GM23338 (cell line): Measurements from ENCODE around the gene SNRNP200. TPM values are rescaled to one million over a fixed set of nuclear protein-coding genes. Genes with fewer than 3 reads are reported as not detected.

Experiments
- ATAC-seq: fragments of 200-7000 bp; cut with Tn5 transposase; 3 replicates; pipeline ENCODE4 v1.9.1; 2020
- DNase-seq: peaks from one replicate; pipeline ENCODE4 v3.0.0-alpha.2; 2015; ENCODE audit warnings: low spot score
- H2AFZ ChIP-seq: fragments of 200-600 bp; sonication (generic); 2 replicates; pipeline ENCODE4 v1.8.0; 2016; ENCODE audit warnings: antibody characterized with exemption, mild to moderate bottlenecking, moderate library complexity
- H3F3A ChIP-seq: fragments of 200-600 bp; sonication (generic); replicated peaks from 2 replicates; pipeline ENCODE4 v1.8.0; 2017; ENCODE audit warnings: antibody characterized with exemption, mixed run types, low read depth
- H3K27ac ChIP-seq: fragments of 200-600 bp; sonication (generic); 2 replicates; pipeline ENCODE4 v1.6.1; 2016; ENCODE audit warnings: low read depth
- H3K27me3 ChIP-seq: fragments of 200-600 bp; sonication (generic); 2 replicates; pipeline ENCODE4 v1.8.0; 2016; ENCODE audit warnings: mild to moderate bottlenecking, mixed run types, moderate library complexity; ENCODE audit not compliant: insufficient read depth
- H3K36me3 ChIP-seq: fragments of 200-600 bp; sonication (generic); 2 replicates; pipeline ENCODE4 v1.8.0; 2016; ENCODE audit warnings: mild to moderate bottlenecking; ENCODE audit not compliant: insufficient read depth
- H3K4me1 ChIP-seq: fragments of 200-600 bp; sonication (generic); 2 replicates; pipeline ENCODE4 v1.8.0; 2016; ENCODE audit warnings: mild to moderate bottlenecking, moderate library complexity; ENCODE audit not compliant: insufficient read depth
- H3K4me2 ChIP-seq: fragments of 200-600 bp; sonication (generic); 2 replicates; pipeline ENCODE4 v1.7.1; 2017; ENCODE audit warnings: mixed run types
- H3K4me3 ChIP-seq: fragments of 200-600 bp; sonication (generic); 2 replicates; pipeline ENCODE4 v1.6.1; 2016; ENCODE audit warnings: mixed run types
- H3K79me2 ChIP-seq: fragments of 200-600 bp; sonication (generic); replicated peaks from 2 replicates; pipeline ENCODE4 v1.8.0; 2017; ENCODE audit warnings: mild to moderate bottlenecking; ENCODE audit not compliant: insufficient read depth
- H3K9me2 ChIP-seq: fragments of 200-600 bp; sonication (generic); 2 replicates; pipeline ENCODE4 v1.8.0; 2017; ENCODE audit not compliant: insufficient read depth
- H4K20me1 ChIP-seq: fragments of 200-600 bp; sonication (generic); replicated peaks from 2 replicates; pipeline ENCODE4 v1.8.0; 2017; ENCODE audit warnings: mild to moderate bottlenecking; ENCODE audit not compliant: insufficient read depth
- H3K27ac Mint-ChIP-seq: 2 replicates; pipeline ENCODE4 v1.8.0; 2020; ENCODE audit warnings: inconsistent platforms, mild to moderate bottlenecking, moderate library complexity, mixed read lengths
- H3K27me3 Mint-ChIP-seq: 3 replicates; pipeline ENCODE4 v1.8.0; 2022; ENCODE audit warnings: low read depth, mild to moderate bottlenecking, moderate library complexity, mixed read lengths, inconsistent platforms; ENCODE audit not compliant: insufficient read depth, poor library complexity
- H3K36me3 Mint-ChIP-seq: 3 replicates; pipeline ENCODE4 v1.8.0; 2021; ENCODE audit warnings: low read depth, mild to moderate bottlenecking, inconsistent platforms, moderate library complexity, mixed read lengths
- H3K4me1 Mint-ChIP-seq: 3 replicates; pipeline ENCODE4 v1.8.0; 2020; ENCODE audit warnings: mild to moderate bottlenecking, inconsistent platforms, mixed read lengths
- H3K4me3 Mint-ChIP-seq: 3 replicates; pipeline ENCODE4 v1.8.0; 2021; ENCODE audit warnings: moderate library complexity, mild to moderate bottlenecking, inconsistent platforms, mixed read lengths
- H3K9me3 Mint-ChIP-seq: 3 replicates; pipeline ENCODE4 v1.8.0; 2020; ENCODE audit warnings: moderate library complexity, mild to moderate bottlenecking, inconsistent platforms, mixed read lengths
- CREB1 ChIP-seq: fragments of 250-450 bp; sonication (Bioruptor Pico); IDR thresholded peaks from 2 replicates; pipeline ENCODE4 v1.5.0; 2020; ENCODE audit warnings: low read depth, mild to moderate bottlenecking, moderate library complexity
- CTCF ChIP-seq, 2 experiments: fragments of 200-600 bp in 1 of 2; sonication (generic) in 1 of 2; conservative IDR thresholded peaks; 2 replicates each; pipeline versions ENCODE4 v1.5.1 to v1.6.1; 2016 to 2017; ENCODE audit warnings: antibody characterized with exemption in 2 of 2, low read depth in 2 of 2, mild to moderate bottlenecking in 2 of 2, moderate library complexity in 1 of 2
- NANOG ChIP-seq: IDR thresholded peaks from 2 replicates; pipeline ENCODE4 v1.6.1; 2016; ENCODE audit warnings: antibody characterized with exemption, borderline replicate concordance
- ZNF114 ChIP-seq: fragments of 250-450 bp; sonication (Bioruptor Pico); IDR thresholded peaks from 2 replicates; pipeline ENCODE4 v1.5.0; 2020; ENCODE audit warnings: mild to moderate bottlenecking, moderate library complexity
- ZNF331 ChIP-seq: fragments of 250-450 bp; sonication (Bioruptor Pico); IDR thresholded peaks from 2 replicates; pipeline ENCODE4 v1.5.0; 2020; ENCODE audit warnings: low read depth, mild to moderate bottlenecking, moderate library complexity
- ZNF462 ChIP-seq: fragments of 250-450 bp; sonication (Bioruptor Pico); IDR thresholded peaks from 2 replicates; pipeline ENCODE4 v1.5.0; 2020; ENCODE audit warnings: mild to moderate bottlenecking, moderate library complexity
- polyA plus RNA-seq: library from polyadenylated mRNA; unstranded; fragments of >200 nt; fragmentation: Nextera tagmentation; extraction: Ambion mirVana; gene quantifications from 2 replicates; pipeline ENCODE4 v1.2.1, GENCODE V29; 2016
- total RNA-seq: library from RNA; depleted of rRNA; stranded (reverse); fragments of >200 nt; shearing (Covaris generic); gene quantifications from 2 replicates; pipeline ENCODE4 v1.2.3, GENCODE V29; 2014

Gene SNRNP200
- total and polyA plus RNA-seq, 2 experiments from 2014 or later: 70.7 to 179 TPM

- TF ChIP-seq ZNF462 (CRISPR knock-in tag) (no peak), CREB1 (CRISPR knock-in tag) (no peak)
Measured at GRCh38 chr2:96342085-96342484, 36.7 kb upstream of the SNRNP200 start (continued).

GRCh38 chr2:96341641-96342040, 36.3 kb upstream of the SNRNP200 start:
- Histone ChIP-seq H4K20me1 (peaks cover 25% of the 10 kb centered on the region), H3K27ac (no peak overlapping the region), H3K4me1 (peaks cover 6% of the 10 kb centered on the region), H3K27me3 (no peaks in the 10 kb centered on the region), H2AFZ (no peak overlapping the region), H3K4me2 (no peak overlapping the region), H3F3A (no peaks in the 10 kb centered on the region), H3K4me3 (no peak overlapping the region), H3K36me3 (peaks cover 31% of the 10 kb centered on the region), H3K79me2 (peaks cover 56% of the 10 kb centered on the region), H3K9me2 (no peaks in the 10 kb centered on the region)
- no peaks in the 10 kb centered on the region for H3K27me3 Mint-ChIP-seq
- H3K9me3 Mint-ChIP-seq: no peaks in the 10 kb centered on the region
- no peak overlapping the region for H3K27ac Mint-ChIP-seq
- no peak for DNase-seq
- no peak for ATAC-seq
- peaks cover 3% of the 10 kb centered on the region for H3K4me1 Mint-ChIP-seq
- no peak overlapping the region for H3K4me3 Mint-ChIP-seq
- peaks cover 68% of the 10 kb centered on the region for H3K36me3 Mint-ChIP-seq
- no peak for TF ChIP-seq ZNF331 (CRISPR knock-in tag)
- no peak for TF ChIP-seq ZNF114
- TF ChIP-seq ZNF462 (CRISPR knock-in tag): no peak
- no peak for TF ChIP-seq CTCF (conservative IDR thresholded peaks at IDR 0.05; ENCODE audit: low read depth in 2 of 2)
- TF ChIP-seq CREB1 (CRISPR knock-in tag): no peak
- no peak for TF ChIP-seq NANOG
